ENCODE measurements around the gene ARMC12.
"Not testable (repeated sequence)": the region's sequence is repeated elsewhere in the genome, so short reads cannot be mapped to it uniquely, and the experiment has no call there.

The ARMC12 gene, protein sequence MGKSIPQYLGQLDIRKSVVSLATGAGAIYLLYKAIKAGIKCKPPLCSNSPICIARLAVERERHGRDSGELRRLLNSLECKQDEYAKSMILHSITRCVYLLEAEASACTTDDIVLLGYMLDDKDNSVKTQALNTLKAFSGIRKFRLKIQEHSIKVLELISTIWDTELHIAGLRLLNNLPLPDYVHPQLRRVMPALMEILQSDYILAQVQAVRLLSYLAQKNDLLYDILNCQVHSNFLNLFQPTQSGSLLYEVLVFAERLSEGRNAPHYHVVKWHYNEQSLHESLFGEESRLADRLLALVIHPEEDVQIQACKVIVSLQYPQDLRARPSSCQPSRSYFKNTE

GRCh38 chr6:35736982-35737412 lies at the start of gene ARMC12:
ARMC12 (plus strand) TSS chr6:35737032; CDS start chr6:35737109, 77 bp downstream.
- DNase-seq: no peak

DNA sequence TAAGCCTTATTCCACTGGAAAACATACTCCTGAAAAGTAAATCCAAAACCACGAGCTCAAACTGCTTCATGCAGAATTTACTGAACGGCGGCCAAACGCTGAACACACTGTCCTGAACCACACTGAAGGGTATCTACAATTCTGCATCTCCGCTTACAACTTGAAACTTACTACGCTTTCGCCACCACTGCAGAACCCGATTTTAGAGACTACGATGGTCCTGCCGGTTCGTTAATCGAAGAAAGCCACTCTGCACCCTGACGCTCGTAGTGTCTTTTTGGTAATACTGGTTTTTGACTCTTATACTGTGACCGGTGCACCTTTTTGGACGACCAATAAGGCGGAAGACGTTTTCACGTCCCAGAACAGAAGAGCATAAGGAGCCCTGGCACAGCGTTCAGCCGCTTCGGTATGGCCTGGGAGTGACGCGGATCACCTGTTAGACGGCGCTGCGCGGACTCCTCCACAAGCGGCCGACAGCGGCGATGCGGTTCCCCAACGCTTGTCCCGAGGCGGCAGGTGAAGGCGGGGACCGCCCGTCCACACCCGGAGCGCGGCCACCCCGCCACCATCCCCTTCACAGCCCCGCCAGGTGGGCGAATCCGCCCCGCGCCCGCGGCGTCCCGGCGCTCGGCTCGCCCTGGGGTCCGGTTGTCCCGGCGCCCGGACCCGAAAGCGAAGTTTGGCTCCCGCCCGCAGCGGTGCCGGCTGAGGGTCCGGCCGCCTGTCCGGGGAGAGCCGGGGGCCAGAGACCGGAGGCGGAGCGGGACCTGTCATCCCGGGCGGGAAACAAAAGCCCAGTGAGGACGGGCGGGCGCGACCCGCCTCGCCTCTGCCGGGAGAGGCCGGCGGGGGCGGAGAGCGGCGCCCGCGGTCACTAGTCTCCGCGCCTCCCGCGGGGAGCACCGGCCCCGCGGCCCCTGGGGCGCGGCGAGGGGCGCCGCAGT lies 48.9 kb upstream of the ARMC12 start:
- peak; percentile 76 for DNase-seq

GRCh38 chr6:35688605-35689322 lies 48.1 kb upstream of the ARMC12 start, which contains the start of gene FKBP5:
FKBP5 (minus strand) TSS chr6:35688915; CDS start chr6:35642824, 46,091 bp downstream.
- DNase-seq: peak; percentile 96

DNA sequence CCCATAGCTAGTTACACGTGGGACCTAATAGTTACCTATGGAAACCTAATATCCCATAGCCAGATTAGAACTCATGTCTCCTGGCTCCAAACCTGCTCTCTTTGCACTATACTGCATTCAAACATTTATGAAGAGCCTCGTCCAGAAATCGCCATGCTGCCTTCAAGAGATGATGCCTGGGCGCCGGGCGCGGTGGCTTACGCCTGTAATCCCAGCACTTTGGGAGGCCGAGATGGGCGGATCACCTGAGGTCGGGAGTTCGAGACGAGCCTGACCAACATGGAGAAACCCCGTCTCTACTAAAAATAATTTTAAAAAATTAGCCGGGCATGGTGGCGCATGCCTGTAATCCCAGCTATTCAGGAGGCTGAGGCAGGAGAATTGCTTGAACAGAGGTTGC lies 46.8 kb upstream of the ARMC12 start:
- DNase-seq: not testable (repeated sequence)

DNA sequence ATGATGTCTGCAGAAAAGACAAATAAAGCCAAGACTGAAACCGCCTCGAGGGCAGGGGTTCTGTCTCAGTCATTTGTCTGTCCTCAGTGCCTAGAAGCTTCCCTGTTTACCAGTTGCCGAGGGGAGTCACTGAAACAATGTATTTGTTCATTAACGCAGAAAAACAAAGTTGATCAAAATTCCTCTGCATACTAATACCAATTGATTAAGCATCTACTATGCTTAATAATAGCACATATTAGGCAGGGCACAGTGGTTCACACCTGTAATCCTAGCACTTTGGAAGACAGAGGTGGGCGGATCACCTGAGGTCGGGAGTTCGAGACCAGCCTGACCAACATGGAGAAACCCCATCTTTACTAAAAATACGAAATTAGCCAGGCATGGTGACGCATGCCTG lies 46.3 kb upstream of the ARMC12 start:
- no peak for DNase-seq

DNA sequence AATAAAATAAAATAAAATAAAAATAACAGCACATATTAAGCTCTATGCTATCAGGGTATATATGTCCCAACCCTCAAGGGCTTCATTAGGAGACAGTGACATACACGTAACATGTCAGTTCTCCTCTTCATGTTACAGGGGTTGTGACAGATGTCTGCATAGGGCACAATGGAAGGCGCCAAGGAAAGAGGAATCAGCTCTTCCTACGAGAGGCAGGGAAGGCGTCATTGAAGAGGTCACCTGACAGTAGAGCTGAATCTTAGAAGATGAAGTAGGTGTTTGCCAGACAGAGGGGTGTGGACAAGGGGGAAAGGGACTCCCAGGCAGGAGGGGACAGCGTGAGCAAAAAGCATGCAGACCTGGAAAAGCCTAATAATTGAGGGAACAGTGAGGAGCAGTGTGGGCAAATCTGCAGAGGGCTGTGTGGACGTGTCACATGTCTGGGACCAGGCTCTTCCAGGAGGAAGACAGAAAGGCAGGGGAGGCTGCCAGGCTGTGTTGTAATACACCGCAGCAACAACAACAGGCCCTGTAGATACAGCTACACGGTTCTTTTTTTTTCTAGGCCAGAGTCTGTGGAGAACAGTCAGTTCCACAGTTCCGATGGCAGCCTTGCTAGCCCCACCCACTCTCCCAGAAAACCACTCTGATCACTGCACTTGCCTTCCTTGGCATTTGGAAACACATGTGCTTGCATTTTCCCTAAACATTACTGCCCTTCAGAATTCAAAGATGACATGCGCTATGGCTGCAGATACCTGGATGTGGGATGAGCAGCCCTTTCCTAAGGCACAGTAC lies 45.6 kb upstream of the ARMC12 start:
- no peak for DNase-seq

GRCh38 chr6:35694462-35694861 lies 42.4 kb upstream of the ARMC12 start:
- DNase-seq: peak; percentile 36

DNA sequence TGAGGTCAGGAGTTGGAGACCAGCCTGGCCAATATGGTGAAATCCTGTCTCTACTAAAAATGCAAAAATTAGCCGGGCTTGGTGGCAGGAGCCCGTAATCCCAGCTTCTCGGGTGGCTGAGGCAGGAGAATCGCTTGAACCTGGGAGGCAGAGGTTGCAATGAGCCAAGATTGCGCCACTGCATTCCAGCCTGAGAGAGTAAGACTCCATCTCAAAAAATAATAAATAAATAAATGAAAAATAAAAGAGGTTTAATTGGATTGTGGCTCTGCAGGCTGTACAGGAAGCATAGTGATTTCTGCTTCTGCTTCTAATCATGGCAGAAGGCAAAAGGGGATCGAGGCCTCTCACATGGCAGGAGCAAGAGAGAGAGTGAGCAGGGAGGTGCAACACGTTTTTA lies 38.4 kb upstream of the ARMC12 start:
- not testable (repeated sequence) for DNase-seq

DNA sequence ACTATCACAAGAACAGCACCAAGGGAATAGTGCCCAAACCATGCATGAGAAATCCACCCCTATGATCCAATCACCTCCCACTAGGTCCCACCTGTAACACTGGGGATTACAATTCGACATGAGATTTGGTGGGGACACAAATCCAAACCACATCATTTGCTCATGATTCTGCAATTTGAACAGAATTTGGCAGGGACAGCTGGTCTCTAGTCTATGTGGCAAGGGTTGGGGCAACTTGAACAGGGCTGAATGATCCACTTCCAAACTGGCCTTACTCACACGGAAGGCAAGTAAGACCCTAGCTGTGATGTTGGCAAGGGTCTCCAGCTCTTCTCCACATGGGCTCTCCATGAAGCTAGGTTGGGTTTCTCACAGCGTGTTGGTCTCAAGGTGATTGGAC lies 38.0 kb upstream of the ARMC12 start:
- DNase-seq: no peak

GRCh38 chr6:35703554-35703953 lies 33.3 kb upstream of the ARMC12 start:
- no peak for DNase-seq

GRCh38 chr6:35706468-35706867 lies 30.4 kb upstream of the ARMC12 start:
- DNase-seq: no peak

DNA sequence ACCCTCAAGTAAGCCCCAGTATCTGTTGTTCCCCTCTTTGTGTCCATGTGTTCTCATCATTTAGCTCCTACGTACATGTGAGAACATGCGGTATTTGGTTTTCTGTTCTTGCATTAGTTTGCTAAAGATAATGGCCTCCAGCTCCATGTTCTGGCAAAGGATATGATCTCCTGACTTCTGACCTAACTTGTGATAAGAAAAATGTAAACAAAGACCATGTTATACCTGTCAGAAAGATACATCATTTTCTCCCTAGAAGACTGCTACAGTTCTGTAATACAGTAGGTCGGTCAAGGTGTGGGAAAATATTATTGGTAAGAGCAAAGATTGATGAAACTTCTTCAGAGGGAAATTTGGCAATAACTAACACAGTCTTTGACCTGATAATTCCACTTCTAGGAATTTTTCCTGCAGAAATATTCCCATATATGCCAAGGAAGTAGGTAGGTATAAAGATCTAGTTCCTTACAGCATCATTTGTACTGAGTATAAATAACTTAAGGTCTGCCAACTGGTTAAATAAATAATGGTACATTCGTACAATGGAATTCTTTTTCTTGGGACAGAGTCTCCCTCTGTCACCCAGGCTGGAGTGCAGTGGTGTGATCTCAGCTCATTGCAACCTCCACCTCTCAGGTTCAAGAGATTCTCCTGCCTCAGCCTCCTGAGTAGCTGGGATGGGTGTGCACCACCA lies 29.0 kb upstream of the ARMC12 start:
- no peak for DNase-seq

GRCh38 chr6:35708585-35708984 lies 28.2 kb upstream of the ARMC12 start:
- DNase-seq: no peak

DNA sequence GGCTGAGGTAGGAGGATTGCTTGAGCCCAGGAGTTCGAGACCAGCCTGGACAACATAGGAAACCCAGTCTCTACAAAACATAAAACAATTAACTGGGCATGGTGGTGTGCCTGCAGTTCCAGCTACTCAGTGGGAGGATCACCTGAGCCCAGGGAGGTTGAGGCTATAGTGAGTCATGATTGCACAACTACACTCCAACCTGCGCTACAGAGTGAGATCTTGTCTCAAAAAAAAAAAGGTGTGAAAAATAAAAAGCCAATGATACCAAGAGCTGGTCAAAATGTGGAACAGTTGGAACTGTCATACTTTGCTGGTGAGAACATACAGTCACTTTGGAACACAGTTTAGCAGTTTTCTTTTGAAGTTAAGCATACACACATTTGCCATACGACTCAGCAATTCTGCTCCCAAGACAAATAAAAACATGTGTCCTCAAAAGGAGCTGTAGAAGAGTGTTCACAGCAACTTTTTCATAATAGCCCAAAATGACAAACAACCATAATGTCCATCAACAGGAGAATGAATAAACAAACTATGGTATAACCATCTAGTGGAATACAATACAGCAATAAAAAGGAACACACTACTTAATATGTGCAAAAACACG lies 26.5 kb upstream of the ARMC12 start:
- DNase-seq: peak; percentile 77

- DNase-seq: no peak
Measured at GRCh38 chr6:35711731-35712130, 25.1 kb upstream of the ARMC12 start.

- DNase-seq: no peak
Measured at GRCh38 chr6:35713006-35713767, 23.6 kb upstream of the ARMC12 start.

DNA sequence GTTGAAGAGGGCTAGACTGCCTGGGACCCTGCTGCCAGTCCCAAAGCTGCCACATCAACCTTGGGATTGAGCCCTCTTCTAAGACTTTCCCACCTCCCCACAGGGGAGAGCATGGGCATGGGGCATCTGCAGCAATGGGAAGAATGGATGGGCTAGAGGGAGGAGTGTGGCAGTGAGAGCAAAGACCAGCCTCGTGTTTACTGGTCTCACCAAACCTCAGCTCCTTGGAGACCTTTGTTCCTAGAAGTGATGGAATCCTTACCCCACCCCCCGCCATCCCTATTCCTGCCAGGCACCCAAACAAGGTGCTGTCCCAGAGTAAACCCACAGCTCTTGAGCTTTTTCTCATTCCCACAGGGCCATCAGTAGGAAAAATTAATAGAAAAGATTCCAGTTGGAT lies 20.0 kb upstream of the ARMC12 start:
- DNase-seq: no peak

DNA sequence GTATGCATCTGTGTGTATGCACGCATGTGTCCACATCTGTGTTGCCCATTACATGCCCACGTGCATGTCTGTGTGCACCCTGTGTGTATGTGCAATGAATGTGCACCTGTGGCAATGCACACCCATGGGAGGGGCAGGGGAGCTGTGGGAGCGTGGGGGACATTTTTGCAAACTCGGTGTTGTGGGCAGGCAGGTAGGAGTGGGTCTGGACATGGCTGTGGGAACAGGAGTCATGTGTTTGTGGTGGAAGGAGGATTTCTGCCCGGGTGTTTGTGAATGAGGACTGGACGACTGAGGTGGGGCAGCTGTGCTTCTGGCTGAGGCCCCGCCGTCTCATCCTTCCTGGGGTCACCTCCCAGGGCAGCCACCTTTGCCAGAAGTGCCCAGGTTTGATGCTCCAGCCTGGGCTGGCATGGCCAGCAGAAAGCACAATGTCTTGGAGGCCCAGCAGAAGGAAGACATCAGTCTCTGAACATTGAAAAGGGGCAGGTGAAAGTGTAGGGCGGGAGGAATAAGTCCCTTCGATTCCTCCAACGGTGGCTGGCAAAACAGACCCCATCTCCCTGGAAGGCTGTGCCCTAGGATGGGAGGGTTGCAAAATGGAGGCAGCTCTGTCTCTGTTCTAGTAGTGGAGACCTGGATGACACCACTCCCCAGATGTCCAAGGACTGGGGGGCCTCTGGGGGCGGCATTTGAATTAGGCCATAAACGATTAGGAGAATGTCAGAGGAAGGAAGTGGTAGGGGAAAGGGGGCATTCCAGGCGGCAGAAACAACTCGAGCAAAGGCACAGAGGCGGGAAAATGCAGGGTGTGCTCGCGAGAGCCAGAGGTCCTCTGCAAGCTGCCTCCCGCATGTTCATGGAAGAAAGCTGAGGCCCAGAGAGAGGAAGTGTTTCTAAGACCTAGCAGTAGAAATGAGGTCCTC lies 19.1 kb upstream of the ARMC12 start:
- no peak for DNase-seq

GRCh38 chr6:35718375-35718736 lies 18.5 kb upstream of the ARMC12 start:
- no peak for DNase-seq

Measured in activated CD4-positive, alpha-beta T cell treated with anti-CD3 and anti-CD28 coated beads, Interleukin-10, Interleukin-2, amounts not matched to agents 100 ng/mL and 50 ng/mL, durations not matched to agents 16 hours and 8 hours (primary cell).